ENCODE measurements around the gene RNASE12.
A peak's percentile ranks its signal among the peaks of the same experiment; 100 is the strongest.
"Not testable (repeated sequence)": the region's sequence is repeated elsewhere in the genome, so short reads cannot be mapped to it uniquely, and the experiment has no call there.

RNASE12 gene

GRCh38 chr14:20614038-20614840 lies 23.1 kb upstream of the RNASE12 start:
- no peak for DNase-seq (ENCODE audit: low read depth in 2 of 2)

- peak; percentile 74 to 81 for DNase-seq (ENCODE audit: low read depth in 2 of 2)
Measured at GRCh38 chr14:20613094-20614037, 22.2 kb upstream of the RNASE12 start.

- no peak for DNase-seq (ENCODE audit: low read depth in 2 of 2)
Measured at GRCh38 chr14:20612403-20612802, 21.2 kb upstream of the RNASE12 start.

- no peak for DNase-seq (ENCODE audit: low read depth in 2 of 2)
Measured at GRCh38 chr14:20611277-20611676, 20.1 kb upstream of the RNASE12 start.

- peak; percentile 71 to 87 for DNase-seq (ENCODE audit: low read depth in 2 of 2)
Measured at GRCh38 chr14:20610002-20610765, 19.0 kb upstream of the RNASE12 start.

GRCh38 chr14:20609215-20610001 lies 18.2 kb upstream of the RNASE12 start:
- peak; percentile 29 to 41 for DNase-seq (ENCODE audit: low read depth in 2 of 2)

GRCh38 chr14:20608383-20609110 lies 17.4 kb upstream of the RNASE12 start:
- no peak for DNase-seq (ENCODE audit: low read depth in 2 of 2)

- DNase-seq (ENCODE audit: low read depth in 2 of 2): no peak
Measured at GRCh38 chr14:20607617-20608016, 16.4 kb upstream of the RNASE12 start.

- no peak for DNase-seq (ENCODE audit: low read depth in 2 of 2)
Measured at GRCh38 chr14:20606902-20607242, 15.7 kb upstream of the RNASE12 start.

GRCh38 chr14:20606190-20606901 lies 15.2 kb upstream of the RNASE12 start:
- DNase-seq (ENCODE audit: low read depth in 2 of 2): no peak

- no peak for DNase-seq (ENCODE audit: low read depth in 2 of 2)
Measured at GRCh38 chr14:20603813-20604690, 12.9 kb upstream of the RNASE12 start.

GRCh38 chr14:20602583-20602982 lies 11.4 kb upstream of the RNASE12 start:
- DNase-seq (ENCODE audit: low read depth in 2 of 2): no peak

- DNase-seq (ENCODE audit: low read depth in 2 of 2): no peak
Measured at GRCh38 chr14:20601522-20601921, 10.3 kb upstream of the RNASE12 start.

- DNase-seq (ENCODE audit: low read depth in 2 of 2): no peak
Measured at GRCh38 chr14:20597108-20597507, 5.9 kb upstream of the RNASE12 start.

GRCh38 chr14:20595726-20596125 lies 4.5 kb upstream of the RNASE12 start:
- DNase-seq (ENCODE audit: low read depth in 2 of 2): not testable (repeated sequence)

GRCh38 chr14:20592574-20592973 lies 1.4 kb upstream of the RNASE12 start:
- no peak for DNase-seq (ENCODE audit: low read depth in 2 of 2)

- DNase-seq (ENCODE audit: low read depth in 2 of 2): no peak
Measured at GRCh38 chr14:20587489-20588154, 3.6 kb downstream of the RNASE12 start, which contains the start of gene RNASE11. TSS of gene RNASE11 (minus strand) at chr14:20588001.

GRCh38 chr14:20583908-20584307 lies 7.3 kb downstream of the RNASE12 start:
- DNase-seq (ENCODE audit: low read depth in 2 of 2): no peak
